Mucosa of gallbladder (tissue), 1 donor: ENCODE data around the gene CGB7. TPM values are rescaled to one million over a fixed set of nuclear protein-coding genes. Genes with fewer than 3 reads are reported as not detected.
"Not testable (repeated sequence)": the region's sequence is repeated elsewhere in the genome, so short reads cannot be mapped to it uniquely, and the experiment has no call there.

ENCODE experiments used
- DNase-seq: peaks from one replicate; pipeline ENCODE4 v3.0.0-alpha.2; 2020; ENCODE audit warnings: low spot score
- total RNA-seq: library from RNA; stranded (reverse); gene quantifications from one replicate; pipeline ENCODE4 v1.2.1, GENCODE V29; 2021
- donor health status: DM: no; HTN: no; CAD: no.

CGB7 gene
- total RNA-seq, 1 donor from 2014 or later = 0.14 TPM

- no peak for DNase-seq
These were observed 16.2 kb upstream of the CGB7 start for GRCh38 chr19:49073514-49074378.

GRCh38 chr19:49071860-49072547, 14.5 kb upstream of the CGB7 start:
- no peak for DNase-seq

GRCh38 chr19:49070416-49070815, 12.9 kb upstream of the CGB7 start:
- DNase-seq = no peak

- DNase-seq = no peak
These were observed 11.5 kb upstream of the CGB7 start for GRCh38 chr19:49069026-49069425.

DNA sequence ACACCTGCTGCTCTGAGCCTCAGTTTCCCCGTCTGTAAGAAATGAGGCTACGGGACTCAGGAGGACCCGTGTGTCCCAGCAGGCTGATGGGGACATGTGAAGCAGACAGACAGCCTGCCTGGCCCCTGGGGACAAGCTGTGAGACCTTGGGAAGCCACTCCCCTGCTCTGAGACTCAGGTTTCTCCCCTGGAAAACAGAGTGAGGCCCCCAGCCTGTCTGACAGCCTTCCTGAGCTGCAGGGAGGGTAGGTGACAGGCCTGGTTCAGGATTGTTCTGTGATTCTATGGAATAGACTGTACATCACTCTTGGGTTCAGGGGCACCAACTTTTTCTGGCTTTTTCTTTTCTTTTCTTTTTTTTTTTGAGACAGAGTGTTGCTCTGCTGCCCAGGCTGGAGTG, 10.0 kb upstream of the CGB7 start:
- DNase-seq = no peak

DNA sequence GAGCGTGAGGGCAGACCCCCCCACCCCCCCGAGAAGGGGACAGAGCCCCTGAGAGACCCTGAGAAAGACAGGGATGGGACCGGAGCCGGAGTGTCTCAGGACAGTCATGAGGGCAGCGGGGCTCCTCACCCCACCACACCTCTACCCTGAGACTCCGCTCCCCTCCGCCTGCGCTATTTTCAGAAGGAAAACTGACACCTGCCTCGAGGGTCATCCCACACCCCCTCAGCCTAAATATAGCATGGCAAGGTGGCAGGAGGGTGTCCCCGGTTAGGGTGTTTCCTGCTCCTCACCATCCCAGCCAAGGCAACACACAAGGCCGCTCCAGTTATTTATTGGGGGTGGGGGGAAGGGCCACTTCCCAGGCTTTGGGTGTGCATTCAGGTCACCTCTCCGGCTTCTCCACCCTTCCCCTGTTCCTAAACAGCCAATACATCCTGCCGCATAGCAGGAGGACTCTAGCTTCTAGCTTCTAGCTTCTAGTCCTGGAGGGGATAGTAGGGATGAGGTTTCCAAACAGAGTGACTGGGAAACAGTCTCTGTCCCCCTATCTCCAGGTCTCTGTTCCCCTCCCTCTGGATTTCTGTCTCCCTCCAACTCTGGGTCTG, 8.5 kb upstream of the CGB7 start:
- DNase-seq = no peak

- DNase-seq = no peak
These were observed 7.4 kb upstream of the CGB7 start, which contains the start of gene NTF4 for GRCh38 chr19:49064768-49065611. NTF4 (minus strand) TSS chr19:49064818; CDS start chr19:49061997, 2,821 bp downstream.

GRCh38 chr19:49064029-49064629, 6.6 kb upstream of the CGB7 start:
- DNase-seq = no peak

DNA sequence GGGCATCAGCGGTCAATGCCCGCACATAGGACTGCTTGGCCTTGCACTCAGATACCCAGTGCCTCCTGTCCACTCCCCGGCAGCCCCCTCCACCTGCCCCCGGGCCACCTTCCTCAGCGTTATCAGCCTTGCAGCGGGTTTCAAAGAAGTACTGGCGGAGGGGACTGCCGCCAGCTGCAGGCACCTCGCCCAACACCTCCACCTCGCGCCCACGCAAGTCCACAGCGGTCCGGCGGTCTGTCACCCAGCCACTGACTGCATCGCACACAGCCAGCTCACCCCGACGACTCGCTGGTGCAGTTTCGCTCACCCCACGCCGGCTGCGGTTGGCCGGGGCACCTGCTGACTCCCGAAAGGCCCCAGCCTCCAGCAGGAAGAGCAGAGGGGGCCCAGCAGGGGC, 3.9 kb upstream of the CGB7 start:
- DNase-seq = no peak

DNA sequence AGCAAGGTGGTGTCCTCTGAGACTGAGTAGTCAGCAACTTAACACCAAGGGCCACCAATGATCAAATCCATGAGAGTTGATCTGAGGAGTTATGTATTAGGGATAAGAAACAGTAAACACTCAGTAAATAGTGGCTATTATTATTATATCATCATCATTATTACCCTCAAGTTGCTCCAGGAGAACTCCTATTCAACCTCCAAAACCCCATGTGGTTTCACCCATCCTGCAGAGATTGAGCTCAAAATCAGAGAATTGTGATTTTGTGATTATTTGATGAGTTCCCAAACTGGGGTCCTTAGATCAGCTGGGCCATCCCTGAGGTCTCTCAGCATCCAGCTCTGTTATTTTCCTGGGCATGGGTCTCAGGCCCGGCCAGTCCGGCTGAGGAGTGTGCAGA, 3.5 kb upstream of the CGB7 start:
- DNase-seq = no peak

DNA sequence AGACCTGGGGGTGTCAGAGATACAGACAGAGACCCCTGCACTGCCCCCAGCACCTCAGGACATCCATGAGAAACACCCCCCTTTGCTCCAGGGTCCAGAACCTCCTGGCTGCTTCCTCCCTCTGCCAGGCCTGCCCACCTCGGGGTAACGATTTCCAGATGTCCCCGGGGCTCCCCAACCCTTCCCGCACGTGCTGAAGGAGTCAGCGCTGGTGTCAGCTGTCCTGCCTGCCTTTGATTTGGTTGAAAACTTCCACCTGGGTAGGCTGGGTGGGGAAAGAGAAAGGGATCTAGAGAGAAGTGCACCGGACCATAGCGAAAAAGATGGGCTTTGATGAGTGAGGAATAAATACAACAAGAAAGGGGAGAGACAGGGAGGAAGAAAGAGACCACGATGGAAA, 1.5 kb upstream of the CGB7 start:
- no peak for DNase-seq

GRCh38 chr19:49058562-49058961, 1.0 kb upstream of the CGB7 start:
- no peak for DNase-seq

- DNase-seq = not testable (repeated sequence)
These were observed 500 bp downstream of the CGB7 start for GRCh38 chr19:49056902-49057596.

DNA sequence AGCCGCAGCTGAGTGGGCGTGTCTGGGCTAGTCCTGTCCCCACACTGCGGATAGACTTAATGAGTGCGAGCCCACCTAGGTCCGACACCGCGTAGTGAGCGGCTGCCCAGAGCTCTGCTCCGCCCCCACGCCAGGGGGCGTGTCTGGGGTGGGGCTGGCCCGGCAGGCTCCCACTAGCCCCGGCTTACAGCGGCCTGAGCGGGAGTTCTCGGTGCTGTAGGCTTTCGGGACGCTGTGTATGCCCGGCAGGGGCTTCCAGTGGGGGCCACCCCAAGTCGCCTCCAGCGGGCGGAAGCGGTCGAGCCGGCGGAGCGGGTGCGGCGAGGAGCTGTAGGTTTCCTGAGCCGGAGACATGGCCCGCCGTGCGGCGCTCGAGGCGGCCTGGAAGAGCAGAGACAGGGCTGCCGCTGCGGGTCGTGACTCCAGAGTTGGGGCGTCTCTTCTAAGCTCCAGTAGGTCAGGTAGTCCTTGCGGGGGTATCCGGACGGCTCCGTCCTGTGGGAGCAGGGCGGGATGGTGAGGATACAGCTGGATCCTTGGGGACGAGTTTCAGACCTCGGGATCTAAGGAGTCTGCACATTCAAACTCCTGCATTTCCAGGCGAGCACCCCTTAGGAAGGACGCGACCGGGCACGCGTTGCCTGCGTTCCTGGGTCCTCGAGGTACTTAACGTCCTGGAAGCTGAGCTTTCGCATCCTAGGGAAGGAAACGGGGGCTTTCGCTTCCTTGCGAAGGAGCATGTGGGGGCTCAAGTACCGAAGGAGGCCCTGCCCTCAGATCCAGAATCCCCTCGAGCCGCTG, 1.2 kb downstream of the CGB7 start:
- peak; percentile 29 for DNase-seq

DNA sequence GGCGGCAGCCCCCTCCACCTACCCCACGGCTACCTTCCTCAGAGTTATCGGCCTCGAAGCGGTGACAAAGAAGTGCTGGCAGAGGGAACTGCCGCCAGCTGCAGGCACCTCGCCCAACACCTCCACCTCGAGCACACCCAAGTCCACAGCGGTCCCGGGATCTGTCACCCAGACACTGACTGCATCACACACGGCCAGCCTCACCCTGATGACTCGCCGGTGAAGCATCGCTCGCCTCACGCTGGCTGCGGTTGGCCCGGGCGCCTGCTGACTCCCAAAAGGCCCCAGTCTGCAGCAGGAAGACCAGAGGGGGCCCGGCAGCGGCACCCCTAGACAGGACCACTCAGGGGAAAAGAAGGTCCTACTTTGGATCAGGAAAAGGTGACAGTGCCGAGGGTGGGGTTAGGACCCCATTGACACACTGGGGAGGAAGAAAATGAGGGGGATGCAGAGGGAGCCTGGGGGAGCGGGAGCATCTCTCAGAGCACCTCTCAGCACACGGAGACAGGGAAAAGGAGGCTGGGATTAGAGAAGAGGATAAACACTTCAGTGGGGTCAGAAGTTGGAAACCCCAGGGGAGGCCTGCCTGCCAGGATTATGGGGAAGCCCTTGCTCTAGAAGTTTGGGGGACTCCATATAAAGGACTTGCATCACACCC, 7.0 kb downstream of the CGB7 start:
- DNase-seq = not testable (repeated sequence)

GRCh38 chr19:49049834-49050233, 7.7 kb downstream of the CGB7 start:
- not testable (repeated sequence) for DNase-seq

GRCh38 chr19:49049011-49049410, 8.5 kb downstream of the CGB7 start, which contains the start of gene CGB8:
CGB8 (minus strand) TSS chr19:49049111; CDS start chr19:49048739, 372 bp downstream.
- not testable (repeated sequence) for DNase-seq

GRCh38 chr19:49043548-49043947, 14.0 kb downstream of the CGB7 start, which contains the start of gene CGB5:
CGB5 (plus strand) TSS chr19:49043848; CDS start chr19:49044210, 362 bp downstream.
- DNase-seq = not testable (repeated sequence)

GRCh38 chr19:49042666-49043065, 14.9 kb downstream of the CGB7 start:
- not testable (repeated sequence) for DNase-seq
